Sigmoid colon (tissue), 7 donors: ENCODE measurements around the gene COA5. TPM values are rescaled to one million over a fixed set of nuclear protein-coding genes. Genes with fewer than 3 reads are reported as not detected.

ENCODE experiments used
- DNase-seq: peaks from one replicate; pipeline ENCODE4 v3.0.0-alpha.2; 2019
- H3K27ac ChIP-seq, 4 donors: fragments of 200-600 bp; sonication (generic); one replicate each; pipeline ENCODE4 v1.5.1; 2016 to 2019; ENCODE audit warnings: mild to moderate bottlenecking in 1 of 4
- H3K27me3 ChIP-seq, 3 donors: fragments of 200-600 bp; sonication (generic); one replicate each; pipeline ENCODE4 v1.5.1; 2019; ENCODE audit warnings: mild to moderate bottlenecking in 1 of 3
- H3K36me3 ChIP-seq, 4 donors: fragments of 200-600 bp; sonication (generic); one replicate each; pipeline ENCODE4 v1.5.1; 2016 to 2019
- H3K4me1 ChIP-seq, 4 donors: fragments of 200-600 bp; sonication (generic); one replicate each; pipeline ENCODE4 v1.5.1; 2017 to 2019
- H3K4me3 ChIP-seq, 4 donors: fragments of 200-600 bp; sonication (generic); one replicate each; pipeline ENCODE4 v1.5.1; 2017 to 2019; ENCODE audit warnings: mild to moderate bottlenecking in 2 of 4, moderate library complexity in 1 of 4
- H3K9me3 ChIP-seq, 4 donors: fragments of 200-600 bp in 3 of 4; sonication (generic) in 3 of 4; one replicate each; pipeline versions ENCODE4 v1.5.1 to v1.6.1; 2013 to 2019
- CTCF ChIP-seq, 4 experiments: fragments of 450-650 bp in 3 of 4; fragments of 200-600 bp in 1 of 4; IDR thresholded peaks; one replicate each; pipeline ENCODE4 v1.5.1; 2016 to 2019; ENCODE audit warnings: antibody characterized with exemption in 4 of 4, mild to moderate bottlenecking in 3 of 4, moderate library complexity in 2 of 4
- EP300 ChIP-seq, 4 donors: sonication (generic); formaldehyde crosslinking; IDR thresholded peaks; one replicate each; pipeline ENCODE4 v1.6.1; 2017; ENCODE audit warnings: antibody characterized with exemption in 4 of 4
- POLR2A ChIP-seq, 2 donors: fragments of 450-650 bp; IDR thresholded peaks; one replicate each; pipeline ENCODE4 v1.6.1; 2016; ENCODE audit warnings: antibody characterized with exemption in 2 of 2, mild to moderate bottlenecking in 2 of 2, moderate library complexity in 2 of 2
- POLR2AphosphoS5 ChIP-seq, 4 donors: sonication (generic); formaldehyde crosslinking; IDR thresholded peaks; one replicate each; pipeline ENCODE4 v1.6.1; 2017; ENCODE audit warnings: antibody characterized with exemption in 4 of 4
- WGBS, 2 donors: extraction: QIAGEN DNeasy Blood & Tissue Kit; methylation state at CpG; one replicate each; pipeline ENCODE4 v1.1.7; 2013; 5-methylcytosine and 5-hydroxymethylcytosine counted together
- intact Hi-C: fragments of 100-400 bp; cut with DNase I; formaldehyde crosslinking; loops from one replicate; pipeline ENCODE4 v1.15.1; 2023
- polyA plus RNA-seq, 3 donors: library from polyadenylated mRNA; stranded (reverse); fragments of 200-250 nt; gene quantifications; one replicate each; pipeline ENCODE4 v1.2.3, GENCODE V29; 2013
- total RNA-seq, 4 donors: library from RNA; depleted of rRNA; stranded (reverse); fragments of >200 nt; gene quantifications; one replicate each; pipeline ENCODE4 v1.1.0, GENCODE V29; 2016
- donor health status: healthy with polysubstance abuse.
- donor health status: Bipolar disorder and iron deficiency.
- donor health status: healthy.

Gene COA5
- total and polyA plus RNA-seq, 7 donors, result 28.3 to 53.8 (median 38.8) TPM

- no peak for TF ChIP-seq CTCF (IDR thresholded peaks at IDR 0.05)
- TF ChIP-seq EP300 (IDR thresholded peaks at IDR 0.05), result no peak
- TF ChIP-seq POLR2AphosphoS5 (IDR thresholded peaks at IDR 0.05), result no peak
- TF ChIP-seq POLR2A (IDR thresholded peaks at IDR 0.05), result no peak
- Histone ChIP-seq H3K36me3 (peaks cover 37 to 72% (median 54%) of the 10 kb centered on the region in 4 donors), H3K9me3 (no peaks in the 10 kb centered on the region), H3K4me3 (no peak overlapping the region), H3K27ac (no peak overlapping the region), H3K27me3 (no peaks in the 10 kb centered on the region), H3K4me1 (peaks cover 0 to 27% (median 25%) of the 10 kb centered on the region in 4 donors)
- DNase-seq, result no peak
- 89 to 90% methylated on average over 9 of the region's 9 CpGs for WGBS, 2 donors
- intact Hi-C loops, result loop anchor here (5.0 kb wide), 1 partner anchor 153 kb away; no protein-coding TSS in a partner anchor
Observed at GRCh38 chr2:98565286-98565860, 42.9 kb downstream of the COA5 start.

- Histone ChIP-seq H3K9me3 (no peaks in the 10 kb centered on the region), H3K4me1 (peaks cover 0 to 34% (median 31%) of the 10 kb centered on the region in 4 donors), H3K27me3 (no peaks in the 10 kb centered on the region), H3K27ac (no peak overlapping the region), H3K4me3 (no peak overlapping the region), H3K36me3 (peaks cover 30 to 65% (median 49%) of the 10 kb centered on the region in 4 donors)
- WGBS, 2 donors, result 68 to 81% methylated on average over 17 of the region's 17 CpGs
- no peak for DNase-seq
- intact Hi-C loops, result loop anchor here (5.0 kb wide), 2 partner anchors 47 to 152 kb away; no protein-coding TSS in a partner anchor
- TF ChIP-seq CTCF (IDR thresholded peaks at IDR 0.05) (no peak), EP300 (IDR thresholded peaks at IDR 0.05) (no peak), POLR2AphosphoS5 (IDR thresholded peaks at IDR 0.05) (no peak), POLR2A (IDR thresholded peaks at IDR 0.05) (no peak)
Observed at GRCh38 chr2:98564541-98565132, 43.7 kb downstream of the COA5 start.

- H3K9me3 ChIP-seq, result no peaks in the 10 kb centered on the region
- H3K4me3 ChIP-seq, result no peak overlapping the region
- peak overlapping the region in 1 of 4 donors; percentile 77 for H3K27ac ChIP-seq
- peaks cover 24 to 55% (median 39%) of the 10 kb centered on the region in 4 donors for H3K36me3 ChIP-seq
- H3K27me3 ChIP-seq, result no peaks in the 10 kb centered on the region
- DNase-seq, result no peak
- intact Hi-C loops, result loop anchor here (5.0 kb wide), 1 partner anchor 46 kb away; no protein-coding TSS in a partner anchor
- peaks cover 0 to 46% (median 43%) of the 10 kb centered on the region in 4 donors for H3K4me1 ChIP-seq
- no peak for TF ChIP-seq EP300 (IDR thresholded peaks at IDR 0.05)
- WGBS, 2 donors, result 97 to 98% methylated on average over 13 of the region's 13 CpGs
Observed at GRCh38 chr2:98563394-98563793, 44.9 kb downstream of the COA5 start.

GRCh38 chr2:98561902-98562695, 46.2 kb downstream of the COA5 start:
- no peaks in the 10 kb centered on the region for H3K27me3 ChIP-seq
- peak in 1 of 4 donors; percentile 12 for TF ChIP-seq EP300 (IDR thresholded peaks at IDR 0.05)
- peak in 2 of 4 donors; percentile 11 to 21 for TF ChIP-seq POLR2AphosphoS5 (IDR thresholded peaks at IDR 0.05)
- TF ChIP-seq CTCF (IDR thresholded peaks at IDR 0.05), result no peak
- peak overlapping the region; percentile 74 to 84 (median 79) for H3K27ac ChIP-seq
- WGBS, 2 donors, result 83 to 87% methylated on average over 13 of the region's 13 CpGs
- no peak overlapping the region for H3K4me3 ChIP-seq
- peaks cover 0 to 46% (median 43%) of the 10 kb centered on the region in 4 donors for H3K4me1 ChIP-seq
- peaks cover 19 to 49% (median 31%) of the 10 kb centered on the region in 4 donors for H3K36me3 ChIP-seq
- peak; percentile 74 for DNase-seq
- H3K9me3 ChIP-seq, result no peaks in the 10 kb centered on the region
- intact Hi-C loops, result loop anchor here (2.0 to 5.0 kb wide), 2 partner anchors 45 to 117 kb away; partner anchors contain the start of gene INPP4A
